Femur (tissue), 1 donor: ENCODE measurements around the gene SLC18A3.

ENCODE experiments used
- DNase-seq: peaks from one replicate; pipeline ENCODE4 v3.0.0-alpha.2; 2017

Gene SLC18A3

GRCh38 chr10:49629431-49629881 is 19.3 kb downstream of the SLC18A3 start:
- no peak for DNase-seq

- no peak for DNase-seq
Measured at GRCh38 chr10:49631975-49632374, 21.9 kb downstream of the SLC18A3 start.

- DNase-seq: no peak
Measured at GRCh38 chr10:49632406-49633317, 22.6 kb downstream of the SLC18A3 start.

GRCh38 chr10:49633327-49634068 is 23.4 kb downstream of the SLC18A3 start:
- no peak for DNase-seq

GRCh38 chr10:49634069-49634660 is 24.1 kb downstream of the SLC18A3 start:
- DNase-seq: no peak

GRCh38 chr10:49642311-49642710 is 32.2 kb downstream of the SLC18A3 start:
- peak; percentile 2 for DNase-seq

GRCh38 chr10:49643241-49644034 is 33.3 kb downstream of the SLC18A3 start:
- DNase-seq: no peak

- DNase-seq: no peak
Measured at GRCh38 chr10:49644035-49644646, 34.0 kb downstream of the SLC18A3 start.

GRCh38 chr10:49645417-49645816 is 35.3 kb downstream of the SLC18A3 start:
- no peak for DNase-seq

GRCh38 chr10:49645871-49646870 is 36.1 kb downstream of the SLC18A3 start:
- no peak for DNase-seq

- DNase-seq: no peak
Measured at GRCh38 chr10:49647554-49647953, 37.4 kb downstream of the SLC18A3 start.

GRCh38 chr10:49647985-49648795 is 38.1 kb downstream of the SLC18A3 start:
- no peak for DNase-seq

GRCh38 chr10:49649294-49649693 is 39.2 kb downstream of the SLC18A3 start:
- peak; percentile 28 for DNase-seq

- no peak for DNase-seq
Measured at GRCh38 chr10:49649936-49650723, 40.0 kb downstream of the SLC18A3 start.

GRCh38 chr10:49650724-49651034 is 40.6 kb downstream of the SLC18A3 start:
- no peak for DNase-seq

GRCh38 chr10:49651039-49651835 is 41.1 kb downstream of the SLC18A3 start:
- DNase-seq: no peak

- DNase-seq: no peak
Measured at GRCh38 chr10:49651917-49652316, 41.8 kb downstream of the SLC18A3 start.
